ENCODE measurements around the gene FAIM2.

Gene FAIM2

DNA sequence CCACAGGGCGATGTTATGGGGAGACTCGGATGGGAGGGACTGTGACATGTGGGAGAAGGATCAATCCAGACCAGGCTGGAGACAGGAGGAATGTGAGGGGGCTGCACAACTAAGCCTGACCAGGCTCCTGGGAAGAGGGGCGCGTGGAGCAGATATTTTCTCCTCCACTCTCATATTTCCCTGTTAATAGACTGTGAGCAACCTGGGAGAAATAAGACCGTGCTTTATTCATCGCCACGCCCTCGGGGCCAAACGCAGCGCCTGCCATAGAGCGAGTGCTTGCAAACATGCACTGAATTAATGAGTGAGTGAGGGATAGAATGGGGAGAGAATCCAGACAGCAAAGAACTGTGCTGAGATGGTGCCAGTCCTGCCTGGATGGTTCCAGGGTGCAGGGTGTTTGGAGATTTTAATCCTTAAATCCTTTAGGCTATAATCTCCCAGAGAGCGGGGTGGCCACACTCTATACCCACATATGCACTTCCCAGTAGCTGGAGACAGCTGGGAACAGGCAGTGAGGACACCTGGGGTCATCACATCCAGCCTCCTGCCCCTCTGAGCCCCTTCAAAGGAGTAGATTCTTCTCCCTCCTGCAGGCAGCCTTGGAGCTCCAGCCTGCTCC, 13.6 kb upstream of the FAIM2 start:
- no peak for DNase-seq

DNA sequence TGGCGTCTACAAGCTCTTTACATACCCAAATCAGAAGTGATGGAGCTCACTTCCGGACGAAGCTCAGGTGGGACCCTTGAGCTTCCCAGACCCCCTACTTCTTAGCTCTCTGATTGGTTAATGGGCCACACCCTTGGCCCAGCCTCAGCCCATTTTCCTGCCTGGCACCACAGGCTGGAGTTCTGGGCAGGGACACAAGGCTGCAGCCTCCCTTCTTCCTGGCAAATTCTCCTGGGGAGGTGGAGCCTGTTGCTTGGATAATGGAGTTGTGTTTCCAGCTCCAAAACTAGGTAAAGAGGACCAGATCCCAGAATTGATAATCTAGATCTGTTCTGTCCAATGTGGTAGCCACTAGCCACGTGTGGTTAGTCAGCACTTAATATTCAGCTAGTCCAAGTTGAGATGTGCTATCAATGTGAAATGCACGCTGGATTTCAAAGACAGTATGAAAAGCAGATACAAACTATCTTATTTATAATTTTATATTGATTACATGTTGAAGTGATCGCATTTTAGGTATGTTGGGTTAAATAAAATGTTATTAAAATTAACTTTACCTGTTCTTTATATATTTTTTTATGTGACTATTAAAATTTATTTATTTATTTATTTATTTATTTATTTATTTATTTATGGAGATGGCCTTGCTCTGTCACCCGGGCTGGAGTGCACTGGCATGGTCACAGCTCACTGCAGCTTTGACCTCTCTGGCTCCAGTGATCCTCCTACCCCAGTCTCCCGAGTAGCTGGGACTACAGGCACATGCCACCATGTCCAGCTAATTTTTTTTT, 12.6 kb upstream of the FAIM2 start:
- DNase-seq = no peak

DNA sequence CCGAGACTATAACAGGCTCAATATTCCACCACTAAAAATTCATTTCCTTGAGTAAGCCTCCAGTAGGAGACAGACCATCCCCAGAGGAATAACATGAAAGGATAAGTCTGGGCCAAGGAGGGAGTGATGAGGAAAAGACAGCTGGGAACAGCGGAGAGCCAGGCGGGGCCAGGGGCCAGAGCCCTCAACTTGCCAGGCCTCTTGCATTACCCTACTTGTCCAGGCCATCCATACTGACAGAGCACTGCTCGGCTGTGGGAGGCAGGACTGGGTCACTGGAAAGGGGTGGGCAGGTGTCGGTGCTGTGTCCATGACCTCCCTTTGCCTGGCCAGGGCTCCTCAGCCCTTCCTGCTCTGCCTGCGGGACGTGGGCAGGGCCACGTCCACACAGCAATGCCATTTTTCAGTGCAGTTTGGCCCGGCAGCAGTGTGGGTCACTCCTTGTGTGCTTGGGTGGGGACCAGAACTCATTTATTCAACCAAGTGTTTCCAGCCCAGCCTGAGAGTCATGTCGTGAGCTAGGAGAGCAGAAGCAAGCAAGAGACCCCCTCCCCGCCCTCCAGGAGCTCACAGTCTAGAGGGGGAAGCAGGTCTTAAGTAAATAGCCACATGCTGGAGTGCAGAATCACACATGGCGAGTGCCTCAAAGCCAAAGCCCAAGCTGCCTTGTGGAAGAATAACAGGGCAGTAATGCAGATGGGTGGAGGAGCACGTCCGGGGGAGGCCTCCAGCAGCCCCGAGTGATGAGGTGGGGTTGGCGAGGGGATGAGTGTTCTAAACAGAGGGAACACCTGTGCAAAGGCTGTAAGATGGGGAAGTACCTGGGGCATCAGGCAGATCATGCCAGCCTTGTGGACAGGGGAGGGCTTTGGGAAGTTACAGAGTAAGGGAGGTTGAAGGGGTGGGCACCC, 8.9 kb upstream of the FAIM2 start:
- no peak for DNase-seq

DNA sequence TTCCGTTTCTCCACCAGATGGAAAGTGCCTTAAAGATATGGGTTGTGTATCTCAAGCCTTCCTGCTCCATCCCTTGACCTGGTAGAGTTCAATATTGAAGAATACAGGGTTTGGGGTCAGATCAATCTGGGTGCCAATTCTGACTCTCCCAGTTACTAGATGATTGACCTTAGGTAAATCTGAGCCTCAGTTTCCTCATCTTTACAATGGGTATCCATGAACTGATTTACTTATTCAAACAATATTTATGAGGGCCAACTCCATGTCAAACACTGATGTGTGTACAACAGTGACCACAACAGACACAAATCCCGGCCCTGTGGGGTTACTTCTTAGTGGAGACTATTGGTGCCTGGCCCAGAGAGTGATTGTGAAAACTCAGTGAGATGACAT, 7.5 kb upstream of the FAIM2 start:
- no peak for DNase-seq

DNA sequence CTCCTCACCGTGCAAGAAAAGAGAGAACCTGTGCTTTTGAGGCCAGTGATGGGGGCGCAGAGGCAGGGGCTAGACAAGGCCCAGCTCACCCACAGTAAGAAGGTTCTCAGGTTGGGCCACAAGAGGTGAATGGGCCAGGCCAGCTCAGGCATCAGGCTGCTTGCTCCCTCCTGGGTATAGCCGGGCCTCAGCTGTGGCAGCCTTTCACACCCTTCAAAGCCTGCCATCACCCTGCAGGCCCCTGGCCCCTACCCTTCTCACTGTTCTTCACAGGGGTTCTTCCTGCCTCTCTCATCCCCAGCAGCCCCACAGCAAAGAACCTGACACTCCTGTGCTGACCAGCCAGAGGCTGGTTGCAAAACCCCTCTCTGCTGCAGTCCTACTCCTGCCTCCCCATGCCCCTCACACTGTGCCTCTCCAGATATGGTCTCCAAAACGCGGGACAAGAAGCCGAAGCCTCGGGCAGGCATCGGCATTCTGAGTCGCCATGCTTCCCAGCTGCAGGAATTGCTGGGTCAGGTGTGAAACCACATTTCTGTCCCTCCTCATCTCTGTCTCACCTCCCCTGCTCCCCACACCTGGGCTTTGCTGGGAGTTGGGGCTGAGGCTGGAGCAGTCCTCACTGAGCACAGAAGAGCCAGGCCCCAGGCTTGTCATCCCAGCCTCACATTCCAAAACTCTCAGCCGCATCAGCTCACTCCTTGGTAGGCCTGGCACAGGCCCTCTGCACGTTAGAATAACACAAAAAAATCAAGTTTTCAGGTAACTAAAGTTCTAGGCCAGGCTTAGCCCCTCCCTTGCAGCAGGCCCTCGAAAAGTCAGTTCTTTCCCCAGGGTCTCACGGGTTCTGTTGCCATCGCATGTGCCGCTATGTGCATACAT, 6.9 kb upstream of the FAIM2 start:
- no peak for DNase-seq

DNA sequence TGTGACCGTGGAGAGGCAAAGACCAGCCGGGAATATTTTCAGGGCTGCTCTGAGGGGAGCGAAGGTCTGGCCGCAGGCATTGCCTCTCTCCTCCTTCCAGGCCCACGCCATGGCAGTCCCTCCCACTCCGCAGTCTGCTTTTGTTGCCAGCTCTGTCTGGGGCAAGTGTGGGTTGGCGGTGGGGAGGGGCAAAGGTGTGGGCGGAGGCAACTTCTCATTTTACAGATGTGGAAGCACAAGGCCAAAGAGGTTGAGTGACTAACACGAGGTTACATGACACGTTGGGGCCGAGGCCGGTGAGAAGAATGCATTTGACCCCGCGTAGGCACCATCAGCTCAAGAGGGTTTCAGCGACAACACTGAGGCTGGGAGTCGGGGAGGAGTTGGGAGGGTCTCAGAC, 6.1 kb upstream of the FAIM2 start:
- no peak for DNase-seq

DNA sequence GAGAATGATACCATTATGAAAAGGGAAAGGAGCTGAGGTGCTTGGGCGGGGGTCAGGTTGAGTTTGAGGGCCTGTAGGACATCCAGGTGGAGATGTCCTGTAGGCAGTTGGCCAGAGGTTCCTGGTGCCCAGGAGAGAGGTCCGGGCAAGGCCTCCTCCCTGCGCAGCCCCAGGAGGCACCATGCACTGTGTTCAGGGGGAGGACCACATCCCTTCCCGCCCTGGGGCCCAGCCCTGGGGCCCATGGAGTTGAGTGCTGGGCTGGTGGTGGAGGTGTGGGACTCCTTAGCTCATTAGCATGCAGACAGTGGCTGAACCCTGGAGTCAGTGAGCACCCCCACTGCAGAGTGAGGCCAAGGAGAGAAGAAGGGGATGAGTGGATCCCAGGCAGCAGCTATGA, 5.7 kb upstream of the FAIM2 start:
- DNase-seq = no peak

DNA sequence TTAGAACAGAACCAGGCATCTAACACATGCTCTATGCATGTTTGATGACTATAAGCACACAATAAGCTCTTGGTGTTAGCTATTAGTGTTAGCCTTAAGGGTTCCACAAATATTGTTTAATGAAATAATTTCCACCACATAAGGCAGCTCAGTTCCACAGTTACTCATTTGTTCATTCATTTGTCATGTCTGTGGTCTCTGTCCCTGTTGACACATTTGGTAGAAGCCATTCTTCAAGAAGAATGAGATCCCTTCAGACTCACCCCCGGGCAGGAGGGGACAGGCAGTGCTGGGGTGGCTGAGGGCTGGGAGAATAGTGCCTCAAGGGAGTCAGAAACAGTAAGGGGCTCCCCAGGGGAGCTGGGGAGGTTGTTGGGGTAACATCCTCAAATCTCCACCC, 3.7 kb upstream of the FAIM2 start:
- no peak for DNase-seq

DNA sequence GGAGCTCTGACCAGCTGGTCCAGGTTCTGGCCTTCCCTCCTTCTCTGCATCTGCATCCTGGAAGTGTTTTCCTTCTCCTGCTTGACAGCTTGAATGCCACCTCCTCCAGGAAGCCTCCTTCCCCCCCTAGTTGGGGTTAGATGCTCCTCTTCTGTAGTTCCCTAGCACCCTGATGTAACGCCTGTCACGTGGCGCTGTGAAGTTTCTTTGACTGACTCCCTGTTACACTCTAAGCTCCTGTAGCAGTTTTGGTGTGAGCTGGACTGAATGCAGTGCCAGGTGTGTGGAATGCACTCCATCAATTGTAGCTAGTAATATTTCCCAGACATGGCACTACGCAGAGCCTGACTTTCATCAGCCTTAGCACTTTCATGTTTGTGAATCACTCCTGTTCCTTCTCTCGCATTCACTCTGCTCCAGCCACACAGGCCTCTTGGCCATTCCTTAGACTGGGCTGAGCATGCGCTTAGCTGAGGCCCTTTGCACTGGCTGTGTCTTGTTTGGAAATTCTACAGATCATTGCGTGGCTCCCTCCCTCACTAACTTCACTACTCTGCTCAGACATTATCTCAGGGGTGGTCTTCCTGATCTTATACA, 2.1 kb upstream of the FAIM2 start:
- no peak for DNase-seq

DNA sequence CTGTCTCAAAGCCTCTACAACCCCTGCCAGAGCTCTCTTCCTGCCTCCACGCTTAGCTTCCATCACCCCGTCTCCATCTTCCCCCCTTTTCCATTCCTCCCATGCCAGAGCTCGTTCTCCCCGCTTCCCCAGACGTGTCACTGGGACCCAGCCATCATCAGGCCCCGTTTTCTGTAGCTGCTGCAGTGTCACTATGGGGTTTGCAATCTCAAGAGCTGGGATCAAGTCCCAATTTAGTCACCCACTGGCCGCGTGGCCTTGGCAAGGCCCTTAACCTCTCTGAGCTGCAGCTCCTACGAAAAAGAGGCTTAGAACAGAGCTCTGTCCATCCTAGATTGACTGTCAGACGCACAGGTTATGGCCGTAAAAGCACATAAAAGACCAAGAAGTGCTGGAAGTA, 901 bp upstream of the FAIM2 start:
- DNase-seq = no peak

DNA sequence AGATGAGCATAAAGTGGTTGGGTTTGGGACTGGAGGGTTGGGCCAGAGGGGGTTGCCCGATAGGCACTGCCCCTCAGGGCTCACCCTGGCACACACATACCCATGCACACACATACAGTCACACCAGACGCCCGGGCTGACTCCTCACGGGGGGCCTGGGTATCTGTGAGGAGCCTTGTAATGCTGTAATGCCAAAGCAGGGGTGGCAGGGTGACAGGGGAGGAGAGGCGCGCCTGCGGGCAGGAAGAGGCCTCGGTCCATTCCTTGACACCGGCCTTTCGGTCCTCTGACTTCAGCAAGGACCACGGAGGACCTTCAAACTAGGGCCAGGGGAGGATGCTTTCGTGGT, 375 bp downstream of the FAIM2 start:
- DNase-seq = no peak

DNA sequence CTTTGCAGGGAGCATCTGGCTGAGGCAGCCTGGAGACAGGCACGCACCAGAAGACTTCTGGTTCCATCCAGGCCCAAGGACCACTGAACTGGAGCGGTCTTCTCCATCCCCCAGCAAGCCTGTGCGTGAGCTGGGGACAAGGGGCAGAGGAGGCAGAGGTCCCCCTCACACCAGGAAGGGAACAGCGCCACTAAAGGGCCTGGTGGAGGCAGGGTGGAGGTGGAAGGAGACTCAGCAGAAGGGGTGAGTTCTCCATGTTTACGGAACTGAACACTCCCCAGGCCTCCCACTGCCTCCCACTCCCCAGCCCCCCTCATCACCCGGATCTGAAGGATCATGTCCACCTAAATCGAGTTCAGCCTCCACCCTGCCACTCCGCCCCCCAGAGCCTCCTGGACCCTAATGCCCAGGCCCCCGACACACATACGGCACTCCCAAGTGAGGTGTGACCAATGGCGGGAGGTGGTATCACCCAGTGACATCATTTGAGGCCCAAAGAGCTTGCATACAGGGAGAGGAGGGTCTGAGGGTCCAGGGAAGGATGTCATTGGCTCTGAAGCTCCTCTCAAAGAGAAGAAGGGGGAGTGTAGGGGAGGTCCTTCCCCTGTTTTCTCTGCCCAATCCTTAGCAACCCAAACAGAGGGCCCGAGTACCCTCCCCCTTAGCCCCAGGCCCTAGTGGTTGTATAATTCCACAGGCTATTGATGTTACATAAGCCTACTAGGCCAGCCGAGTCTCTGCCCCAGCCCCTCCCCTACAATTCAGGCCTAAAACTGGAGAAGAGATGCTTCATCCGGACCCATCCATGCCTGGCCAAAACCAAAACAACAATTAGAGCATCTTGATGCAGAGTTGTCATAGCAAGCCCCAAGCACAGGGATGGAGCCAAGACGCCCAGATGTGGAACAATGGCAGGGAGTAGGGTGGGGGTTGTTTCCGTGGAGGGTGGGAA, 1.0 kb downstream of the FAIM2 start:
- no peak for DNase-seq

DNA sequence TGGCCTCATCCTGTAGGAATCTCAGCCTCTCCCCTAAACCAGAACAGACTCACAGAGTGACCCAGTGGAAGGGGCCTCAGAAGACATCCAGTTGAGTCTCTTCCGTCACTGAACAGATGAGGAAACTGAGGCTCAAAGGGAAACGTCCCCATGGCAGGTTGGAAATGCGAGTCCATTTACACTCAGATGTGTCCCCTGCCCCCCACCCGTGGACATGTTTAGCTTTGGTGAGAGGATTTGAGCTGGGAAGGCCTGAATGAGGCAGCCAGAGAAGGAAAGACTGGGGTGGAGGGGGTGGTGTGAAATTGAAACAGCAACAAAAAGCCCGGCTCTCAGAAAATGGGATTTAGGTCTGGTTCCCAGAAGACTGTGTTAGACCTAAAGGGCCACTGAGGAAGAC, 1.7 kb downstream of the FAIM2 start:
- DNase-seq = no peak

DNA sequence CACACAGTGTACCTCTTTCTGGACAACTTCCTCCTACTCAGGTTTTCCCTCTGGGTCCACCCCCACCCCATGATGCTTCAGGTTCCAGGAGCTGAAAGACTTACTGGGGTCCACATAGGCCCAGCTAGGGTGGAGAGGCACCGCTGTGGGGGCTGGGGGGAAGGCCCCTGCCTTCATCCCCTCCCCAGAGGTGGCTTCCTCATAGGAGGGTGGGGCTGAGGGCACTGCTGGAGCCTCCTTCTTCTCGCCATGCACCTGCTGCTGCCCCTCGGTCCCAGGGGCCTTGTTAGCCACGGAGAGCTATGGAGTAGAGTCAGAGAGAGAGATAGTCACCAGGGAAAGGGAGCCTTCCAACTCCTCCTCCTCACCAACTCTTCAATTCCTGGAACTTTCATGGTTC, 2.7 kb downstream of the FAIM2 start:
- no peak for DNase-seq

DNA sequence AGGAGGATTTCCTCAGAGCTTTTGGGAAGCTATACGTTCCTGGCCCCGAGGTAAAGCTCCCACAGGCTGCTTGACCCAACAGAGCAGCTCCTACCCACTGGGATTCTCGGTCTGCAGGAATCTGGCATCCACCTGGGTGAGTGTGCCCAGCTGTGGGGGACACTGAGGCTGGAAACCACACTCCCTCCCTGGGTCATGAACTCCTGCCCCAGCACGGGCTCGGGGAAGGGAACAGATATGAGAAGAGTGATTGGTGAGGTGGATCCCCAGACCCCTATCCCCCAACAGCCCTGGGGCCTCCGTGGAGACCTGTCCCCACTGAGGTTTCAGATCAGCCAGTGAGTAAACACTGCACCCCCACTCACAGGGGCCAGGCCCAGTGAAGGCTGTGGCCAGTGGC, 3.3 kb downstream of the FAIM2 start:
- no peak for DNase-seq

DNA sequence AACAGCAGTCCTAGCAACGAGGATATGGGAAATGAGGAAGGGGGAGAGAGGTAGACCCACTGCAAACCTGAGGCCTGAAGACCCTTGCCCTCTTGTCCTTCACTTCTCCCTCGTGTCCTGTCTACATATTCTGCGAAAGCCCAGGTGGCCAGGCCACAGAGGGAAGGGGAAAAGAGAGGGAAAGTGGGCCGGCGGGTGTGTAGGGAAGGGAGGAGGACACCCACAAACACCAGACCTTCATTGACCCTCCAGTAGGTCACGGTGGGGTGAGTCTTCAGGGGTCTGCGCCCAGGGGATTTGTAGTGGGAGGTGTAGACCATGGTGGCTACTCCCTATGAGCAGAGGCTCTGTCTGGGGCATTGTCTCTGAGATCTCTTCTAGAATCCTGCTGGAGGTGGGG, 3.8 kb downstream of the FAIM2 start:
- DNase-seq = no peak

DNA sequence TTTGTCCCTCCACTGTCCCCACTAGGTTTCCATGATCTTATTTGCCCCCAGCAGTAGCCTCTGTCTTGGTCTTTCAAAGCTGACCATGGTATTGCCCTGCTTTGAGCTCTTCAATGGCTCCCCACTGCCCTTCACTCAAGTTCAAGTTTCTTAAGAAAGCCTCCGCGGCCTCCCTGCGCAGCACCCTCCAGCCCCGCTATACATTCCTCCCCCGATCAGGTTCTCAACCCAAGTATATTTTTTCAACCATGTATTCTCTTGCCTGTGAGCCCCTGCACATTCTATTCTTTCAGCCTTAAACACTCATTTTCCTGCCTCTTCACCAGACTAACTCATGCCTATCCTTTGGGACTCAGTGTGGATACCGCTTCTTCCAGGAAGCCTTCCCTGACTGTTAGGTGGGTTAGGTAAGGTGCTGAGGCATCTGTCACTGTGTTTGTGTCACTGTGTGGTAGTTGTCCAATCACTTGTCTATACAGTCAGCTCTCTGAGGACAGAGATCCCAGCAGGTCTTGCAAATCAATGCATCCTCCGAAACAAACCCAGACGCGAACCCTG, 4.3 kb downstream of the FAIM2 start:
- no peak for DNase-seq

DNA sequence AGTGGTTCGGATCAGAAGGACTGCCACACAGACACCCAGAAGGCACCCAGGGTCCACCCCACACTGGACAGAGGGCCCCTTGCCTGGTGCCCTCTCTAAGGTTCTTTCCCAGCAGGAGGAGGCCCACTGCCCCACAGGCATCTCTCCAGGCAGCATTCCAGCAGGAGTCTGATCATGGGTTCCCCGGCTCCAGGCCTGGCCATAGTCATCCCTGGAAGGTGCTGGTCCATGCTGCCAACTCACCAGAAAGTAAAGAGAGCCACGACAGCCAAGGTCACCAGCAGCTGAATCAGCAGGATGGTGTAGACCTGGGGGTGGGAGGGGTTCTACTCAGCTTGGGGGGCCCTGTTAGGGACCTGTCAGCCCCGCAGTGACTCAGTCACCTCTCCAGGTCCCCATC, 6.4 kb downstream of the FAIM2 start:
- DNase-seq = no peak

DNA sequence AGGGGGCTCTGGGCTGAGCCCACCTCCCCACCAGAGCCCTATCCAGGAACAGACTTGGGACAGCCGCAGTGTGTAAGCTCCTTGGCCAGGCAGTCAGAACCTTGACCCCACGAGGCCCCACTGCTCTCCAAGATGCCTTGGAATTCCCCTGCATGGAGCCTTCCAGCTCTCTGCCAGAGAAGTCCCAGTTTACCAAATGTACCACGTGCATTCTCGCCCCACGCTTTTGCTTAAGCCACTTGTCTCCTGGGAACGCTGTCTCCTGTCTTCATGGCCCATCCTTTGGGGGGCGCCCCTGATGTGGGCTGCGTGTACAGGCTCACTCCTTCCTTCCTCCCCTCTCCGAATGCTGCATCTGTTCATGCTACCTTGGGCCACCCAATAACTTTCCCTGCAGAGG, 7.9 kb downstream of the FAIM2 start:
- DNase-seq = no peak

DNA sequence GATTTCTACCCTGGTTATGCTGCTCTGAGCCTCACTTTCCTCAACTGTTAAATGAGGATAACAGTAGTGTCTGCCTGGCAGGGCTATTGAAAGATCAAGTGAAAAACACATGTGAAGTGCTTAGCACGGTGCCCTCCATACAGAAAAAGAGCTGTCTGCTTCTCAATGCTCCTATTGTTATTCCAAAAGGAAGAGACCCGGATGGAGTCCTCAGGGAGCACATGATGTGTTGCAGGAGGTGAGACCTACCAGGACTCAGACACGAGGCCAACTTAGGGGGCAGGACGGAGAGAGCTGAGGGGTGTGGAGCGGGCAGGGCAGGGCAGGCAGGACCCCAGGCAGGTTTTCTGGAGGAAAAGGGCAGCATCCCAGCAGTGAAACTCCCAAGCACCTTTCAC, 8.9 kb downstream of the FAIM2 start:
- no peak for DNase-seq

Data from CD4-positive, alpha-beta T cell treated with Interleukin-4 for 4 hours (primary cell).